Thyroid gland (tissue), 4 donors: ENCODE measurements around the gene PDGFB.

ENCODE experiments used
- POLR2A ChIP-seq, 2 donors: fragments of 450-650 bp; IDR thresholded peaks; one replicate each; pipeline ENCODE4 v1.6.1; 2017; ENCODE audit warnings: antibody characterized with exemption in 2 of 2, mild to moderate bottlenecking in 2 of 2, moderate library complexity in 1 of 2
- TF ChIP-seq, protein P1 (sequence below), 6 experiments: fragments of 200-600 bp in 3 of 6; fragments of 450-650 bp in 3 of 6; sonication (generic) in 3 of 6; IDR thresholded peaks; one replicate each; pipeline ENCODE4 v1.5.1; 2016 to 2019; ENCODE audit warnings: antibody characterized with exemption in 6 of 6, mild to moderate bottlenecking in 2 of 6, inconsistent platforms in 1 of 6, moderate library complexity in 1 of 6

DNA sequence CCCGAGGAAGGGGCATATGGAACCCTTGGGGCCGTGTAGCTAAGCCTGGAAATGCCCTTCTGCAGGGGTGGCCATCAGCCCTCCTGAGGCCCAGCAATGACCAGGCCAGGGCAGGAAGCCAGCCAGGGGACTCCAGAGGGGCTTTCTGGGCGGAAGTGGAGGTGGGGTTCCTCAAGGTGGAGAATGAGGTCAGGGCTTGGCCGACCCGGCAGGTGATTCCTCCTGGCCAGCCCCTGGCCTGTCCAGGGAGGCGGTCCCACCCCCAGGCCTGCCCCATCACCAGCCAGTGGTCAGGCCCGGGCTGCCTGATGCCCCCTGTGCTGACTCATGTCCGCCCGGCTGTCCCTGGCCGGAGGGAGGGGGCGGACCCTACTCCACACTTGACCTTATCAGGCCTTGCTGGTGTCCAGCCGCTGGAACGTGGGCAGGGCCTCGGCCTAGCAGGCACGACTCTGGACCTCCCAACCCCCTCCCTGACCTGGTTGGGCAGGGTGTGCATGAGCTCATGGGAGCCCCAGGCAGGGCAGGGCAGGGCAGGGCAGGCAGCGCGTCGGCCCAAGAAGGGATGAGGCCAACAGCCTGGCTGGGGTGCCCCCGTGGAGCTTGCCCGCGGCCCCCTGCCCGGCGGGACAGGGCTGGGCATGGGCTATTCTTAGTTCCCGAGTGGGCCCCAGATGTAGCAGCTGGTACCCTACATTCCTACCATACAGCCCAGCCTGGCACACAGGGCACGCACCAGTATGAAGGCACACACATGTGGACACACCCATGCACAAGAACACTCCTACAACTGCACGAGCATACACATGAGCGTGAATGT lies 38.8 kb upstream of the PDGFB start:
- TF ChIP-seq, protein P1, sequence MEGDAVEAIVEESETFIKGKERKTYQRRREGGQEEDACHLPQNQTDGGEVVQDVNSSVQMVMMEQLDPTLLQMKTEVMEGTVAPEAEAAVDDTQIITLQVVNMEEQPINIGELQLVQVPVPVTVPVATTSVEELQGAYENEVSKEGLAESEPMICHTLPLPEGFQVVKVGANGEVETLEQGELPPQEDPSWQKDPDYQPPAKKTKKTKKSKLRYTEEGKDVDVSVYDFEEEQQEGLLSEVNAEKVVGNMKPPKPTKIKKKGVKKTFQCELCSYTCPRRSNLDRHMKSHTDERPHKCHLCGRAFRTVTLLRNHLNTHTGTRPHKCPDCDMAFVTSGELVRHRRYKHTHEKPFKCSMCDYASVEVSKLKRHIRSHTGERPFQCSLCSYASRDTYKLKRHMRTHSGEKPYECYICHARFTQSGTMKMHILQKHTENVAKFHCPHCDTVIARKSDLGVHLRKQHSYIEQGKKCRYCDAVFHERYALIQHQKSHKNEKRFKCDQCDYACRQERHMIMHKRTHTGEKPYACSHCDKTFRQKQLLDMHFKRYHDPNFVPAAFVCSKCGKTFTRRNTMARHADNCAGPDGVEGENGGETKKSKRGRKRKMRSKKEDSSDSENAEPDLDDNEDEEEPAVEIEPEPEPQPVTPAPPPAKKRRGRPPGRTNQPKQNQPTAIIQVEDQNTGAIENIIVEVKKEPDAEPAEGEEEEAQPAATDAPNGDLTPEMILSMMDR (IDR thresholded peaks at IDR 0.05) = no peak
- no peak for TF ChIP-seq POLR2A (IDR thresholded peaks at IDR 0.05)
